Measurements from ENCODE around the gene KCNIP3.

- TF ChIP-seq CTCF (IDR thresholded peaks at IDR 0.05) (no peak), POLR2A (IDR thresholded peaks at IDR 0.05) (no peak)
Observed at GRCh38 chr2:95388856-95389244, 91.7 kb downstream of the KCNIP3 start.

Data from esophagus squamous epithelium (tissue), 4 donors.